NCI-H2029 treated with DMSO at 0.1 percent for 48 hours (cell line): Measurements from ENCODE around the gene P2RX7.
A peak's percentile ranks its signal among the peaks of the same experiment; 100 is the strongest.

ENCODE experiments used
- DNase-seq: peaks from one replicate; lab custom pipeline; 2025; lab: John Stamatoyannopoulos, UW

The P2RX7 gene

DNA sequence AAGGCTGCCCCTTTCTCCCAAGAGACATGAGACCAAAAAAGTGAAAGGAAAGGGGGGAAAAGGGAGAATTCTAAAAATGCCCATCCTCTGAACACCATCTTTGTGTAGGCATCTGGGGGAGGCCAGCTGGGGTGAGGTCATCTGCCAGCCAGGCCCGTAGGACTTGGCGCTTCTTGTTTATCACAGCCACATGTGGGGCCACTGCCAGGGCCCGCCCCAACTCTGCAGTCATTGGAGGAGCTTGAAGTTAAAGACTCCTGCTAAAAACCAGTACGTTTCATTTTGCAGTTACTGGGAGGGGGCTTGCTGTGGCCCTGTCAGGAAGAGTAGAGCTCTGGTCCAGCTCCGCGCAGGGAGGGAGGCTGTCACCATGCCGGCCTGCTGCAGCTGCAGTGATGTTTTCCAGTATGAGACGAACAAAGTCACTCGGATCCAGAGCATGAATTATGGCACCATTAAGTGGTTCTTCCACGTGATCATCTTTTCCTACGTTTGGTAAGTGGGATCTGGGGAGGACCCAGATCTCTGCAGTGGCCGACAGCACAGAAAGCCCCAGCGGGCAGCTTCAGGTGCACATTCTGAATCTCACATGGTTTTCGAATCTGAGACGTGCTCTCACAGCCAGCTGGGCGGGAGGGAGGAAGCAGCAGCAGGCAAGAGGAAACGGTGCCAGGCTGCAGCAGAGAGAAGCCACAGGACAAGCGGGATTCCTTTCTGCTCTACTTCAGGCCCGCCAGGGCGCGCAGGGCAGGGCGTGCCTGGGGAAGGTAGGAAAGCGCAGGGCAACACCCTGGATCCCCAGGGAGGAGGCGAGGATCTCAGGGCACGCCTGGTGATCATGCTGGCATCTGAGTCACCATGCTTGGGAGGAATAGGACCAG, at the start of gene P2RX7:
Gene P2RX7, plus strand, starts transcription at position 276 of the 881 bp plus-strand sequence. Its CDS starts 95 bp downstream, at position 371.
- DNase-seq = peak; percentile 58

DNA sequence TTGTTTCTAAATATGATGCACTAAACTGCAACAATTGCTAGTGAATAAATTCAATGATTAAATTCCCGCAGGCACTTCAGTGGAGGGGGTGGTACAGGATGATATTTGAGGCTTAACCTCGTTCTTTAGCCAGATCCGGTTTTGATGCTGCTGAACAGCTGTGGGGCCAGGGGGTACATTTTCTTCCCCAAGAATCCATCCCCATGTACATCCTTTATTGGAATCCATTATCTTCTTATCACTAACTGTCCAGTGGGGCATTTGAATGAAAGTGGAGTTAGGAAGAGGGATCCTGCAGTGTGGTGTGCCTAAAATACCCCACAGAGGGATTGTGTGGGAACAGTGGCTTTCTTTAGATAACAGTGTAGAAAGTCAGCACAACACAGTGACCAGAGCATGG, 48.4 kb upstream of the P2RX7 start:
- DNase-seq = no peak

DNA sequence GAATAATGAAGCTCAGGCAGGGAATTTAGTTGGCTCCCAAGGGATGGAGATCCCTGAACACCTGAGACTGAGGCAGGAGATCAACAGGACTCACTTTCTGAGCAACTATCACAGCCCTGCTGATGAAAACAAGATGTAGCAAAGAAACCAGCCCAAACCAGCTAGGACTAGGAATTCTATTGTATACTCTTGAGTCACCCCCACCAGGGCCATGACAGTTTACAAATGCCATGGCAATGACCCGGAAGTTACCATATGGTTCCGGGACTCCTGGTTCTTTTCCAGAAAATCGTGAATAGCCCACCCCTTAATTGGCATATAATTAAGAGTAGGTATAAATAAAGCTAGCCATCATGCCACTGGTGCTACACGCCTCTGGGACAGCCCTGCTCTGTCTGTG, 47.6 kb upstream of the P2RX7 start:
- no peak for DNase-seq

GRCh38 chr12:121085506-121086353, 46.9 kb upstream of the P2RX7 start:
- no peak for DNase-seq

GRCh38 chr12:121086781-121087295, 45.8 kb upstream of the P2RX7 start:
- no peak for DNase-seq

GRCh38 chr12:121087467-121088194, 45.0 kb upstream of the P2RX7 start:
- no peak for DNase-seq

- no peak for DNase-seq
Measured at GRCh38 chr12:121088195-121088585, 44.5 kb upstream of the P2RX7 start.

DNA sequence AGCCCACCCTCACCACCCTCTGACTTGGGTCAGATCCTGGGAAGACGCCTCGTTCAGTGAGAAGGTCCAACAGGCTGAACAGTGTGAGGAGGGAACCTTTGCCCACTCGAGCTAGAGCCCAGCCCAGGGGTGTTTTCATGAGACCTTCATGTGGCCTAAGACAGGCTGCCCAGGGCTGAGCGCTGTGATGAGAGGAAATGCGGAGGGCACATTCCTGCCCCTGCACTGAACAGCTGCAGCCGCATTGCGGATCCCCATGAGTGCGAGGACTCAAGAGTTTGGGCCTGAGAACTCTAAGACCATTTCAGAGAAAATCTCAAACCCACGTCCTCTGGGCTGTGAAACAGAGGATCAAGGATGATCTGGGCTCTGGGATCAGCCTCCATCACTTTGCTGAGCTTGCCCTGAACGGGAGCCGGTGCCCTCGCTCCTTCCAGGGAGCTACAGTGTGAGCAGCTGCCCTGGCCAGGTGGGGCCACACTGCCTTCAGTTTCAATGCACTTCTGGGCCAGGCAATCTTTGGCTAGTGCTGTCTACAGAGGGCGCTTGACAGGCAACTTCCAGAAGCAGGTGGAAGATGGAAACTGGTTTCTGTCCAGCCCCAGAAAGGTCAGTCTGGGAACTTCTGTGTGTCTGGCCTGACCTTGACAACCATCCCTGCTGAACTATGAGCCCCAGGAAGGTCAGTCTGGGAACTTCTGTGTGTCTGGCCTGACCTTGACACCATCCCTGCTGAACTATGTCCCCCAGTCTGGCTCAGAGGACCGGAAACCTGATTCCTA, 43.5 kb upstream of the P2RX7 start:
- no peak for DNase-seq

DNA sequence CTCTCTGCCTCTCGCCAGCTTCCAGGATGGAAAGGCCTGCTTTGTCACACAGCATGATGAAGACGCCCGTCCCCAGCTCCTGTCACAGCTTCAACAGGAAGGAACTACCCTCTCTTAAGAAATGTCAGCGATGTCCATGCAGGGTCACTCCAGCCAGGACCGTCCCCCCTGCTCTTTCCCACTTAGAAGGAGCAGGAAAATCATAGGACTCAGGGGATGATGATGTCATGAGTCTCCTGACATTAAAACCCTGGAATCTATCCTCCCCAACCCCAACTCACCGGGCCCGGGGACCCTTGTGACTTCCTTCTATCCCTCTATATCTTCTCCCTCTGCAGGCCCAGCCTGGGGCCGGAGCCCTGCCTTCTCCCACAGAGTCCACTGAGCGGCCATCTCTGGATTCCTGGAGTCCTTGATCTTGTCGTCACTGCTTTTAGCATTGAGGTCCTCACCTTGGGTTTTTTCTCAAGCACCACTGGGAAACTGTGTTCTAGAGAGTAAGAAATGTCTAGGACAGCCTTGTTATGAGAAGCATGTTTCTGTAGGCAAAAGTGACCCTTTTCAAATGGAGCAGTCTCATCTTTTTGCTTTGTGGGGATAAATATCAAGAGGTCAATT, 42.8 kb upstream of the P2RX7 start:
- no peak for DNase-seq

GRCh38 chr12:121090586-121091514, 41.8 kb upstream of the P2RX7 start:
- no peak for DNase-seq

- DNase-seq = no peak
Measured at GRCh38 chr12:121092034-121092433, 40.6 kb upstream of the P2RX7 start.

- DNase-seq = no peak
Measured at GRCh38 chr12:121093487-121093891, 39.2 kb upstream of the P2RX7 start.

- peak; percentile 71 for DNase-seq
Measured at GRCh38 chr12:121095544-121096198, 37.0 kb upstream of the P2RX7 start.

GRCh38 chr12:121096199-121096798, 36.4 kb upstream of the P2RX7 start:
- DNase-seq = no peak

DNA sequence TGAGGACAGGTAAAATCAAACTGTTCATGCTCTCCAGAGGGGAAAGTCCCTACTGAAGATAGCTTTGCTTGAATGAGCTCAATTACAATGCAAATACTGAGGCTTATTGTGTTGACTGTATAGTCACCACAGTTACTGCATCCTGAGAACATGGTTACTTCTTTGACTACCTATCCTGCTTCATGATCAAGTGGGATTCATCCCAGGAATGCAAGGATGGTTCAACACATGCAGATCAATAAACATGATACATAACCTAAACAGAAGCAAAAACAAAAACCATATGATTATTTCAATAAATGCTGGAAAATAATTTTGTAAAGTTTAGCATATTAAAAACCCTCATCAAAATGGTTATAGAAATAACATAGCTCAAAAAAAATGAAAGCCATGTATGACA, 32.9 kb upstream of the P2RX7 start:
- no peak for DNase-seq

DNA sequence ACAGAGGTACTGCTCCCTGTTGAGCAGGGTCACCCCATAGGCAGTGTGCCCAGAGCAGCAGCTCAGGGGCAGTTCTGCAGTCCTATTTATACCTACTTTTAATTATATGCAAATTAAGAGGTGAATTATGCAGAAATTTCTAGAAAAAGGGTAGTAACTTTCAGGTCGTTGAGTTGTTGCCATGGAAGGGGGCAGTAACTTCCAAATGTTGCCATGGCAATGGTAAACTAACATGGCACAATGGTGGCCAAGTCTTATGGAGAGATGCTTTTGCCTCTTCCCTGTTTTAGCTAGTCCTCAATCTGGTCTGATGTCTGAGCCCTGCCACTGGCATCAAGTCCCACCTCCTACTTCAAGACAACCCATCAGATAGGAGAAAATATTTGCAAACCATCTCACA, 30.4 kb upstream of the P2RX7 start:
- DNase-seq = no peak

GRCh38 chr12:121107681-121108080, 25.0 kb upstream of the P2RX7 start:
- DNase-seq = no peak

DNA sequence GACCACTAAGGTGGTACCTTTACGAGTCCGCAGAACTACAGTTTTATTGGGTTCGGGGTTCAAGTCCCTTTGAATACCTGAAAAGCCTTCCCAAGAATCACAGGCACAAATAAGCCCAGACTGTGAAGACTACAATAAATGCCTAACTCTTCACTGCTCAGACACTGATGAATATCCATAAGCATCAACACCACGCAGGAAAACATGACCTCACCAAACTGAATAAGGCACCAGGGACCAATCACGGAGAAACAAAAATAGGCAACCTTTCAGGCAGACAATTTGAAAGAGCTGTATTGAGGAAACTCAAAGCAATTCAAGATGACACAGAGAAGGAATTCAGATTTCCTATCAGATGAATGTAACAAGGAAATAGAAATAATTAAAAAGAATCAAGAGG, 24.2 kb upstream of the P2RX7 start:
- no peak for DNase-seq
